CD14-positive monocyte (primary cell): ENCODE data around the gene GMDS. TPM values are rescaled to one million over a fixed set of nuclear protein-coding genes. Genes with fewer than 3 reads are reported as not detected.

ENCODE experiments used
- DNase-seq, 3 donors: peaks; one replicate each; pipeline ENCODE4 v3.0.0-alpha.2; 2011 to 2022
- H2AFZ ChIP-seq: 2 replicates; pipeline ENCODE4 v1.6.0; 2012; ENCODE audit warnings: mild to moderate bottlenecking, low read depth, low read length, inconsistent platforms; ENCODE audit not compliant: insufficient read depth, poor library complexity, severe bottlenecking
- H3K27ac ChIP-seq, 2 donors: 1 replicate in 1 of 2; 2 replicates in 1 of 2; pipeline ENCODE4 v1.5.1; 2012 to 2013; ENCODE audit warnings: low read length in 2 of 2, control low read depth in 1 of 2, inconsistent platforms in 1 of 2, low read depth in 1 of 2, mild to moderate bottlenecking in 1 of 2
- H3K27me3 ChIP-seq, 2 donors: one replicate each; pipeline versions ENCODE4 v1.6.0 to v1.6.1; 2011 to 2013; ENCODE audit warnings: low read length in 2 of 2; ENCODE audit not compliant: control insufficient read depth in 2 of 2, insufficient read depth in 2 of 2
- H3K36me3 ChIP-seq, 2 donors: replicated peaks in 1 of 2; 1 replicate in 1 of 2; 2 replicates in 1 of 2; pipeline versions ENCODE4 v1.5.1 to v1.6.1; 2012 to 2013; ENCODE audit warnings: low read length in 2 of 2, control low read depth in 1 of 2, inconsistent platforms in 1 of 2, mild to moderate bottlenecking in 1 of 2; ENCODE audit not compliant: insufficient read depth in 2 of 2, control insufficient read depth in 1 of 2
- H3K4me1 ChIP-seq, 2 donors: 1 replicate in 1 of 2; 2 replicates in 1 of 2; pipeline versions ENCODE4 v1.5.1 to v1.6.1; 2012 to 2013; ENCODE audit warnings: low read length in 2 of 2, control low read depth in 1 of 2, inconsistent platforms in 1 of 2, mild to moderate bottlenecking in 1 of 2, moderate library complexity in 1 of 2; ENCODE audit not compliant: insufficient read depth in 2 of 2, control insufficient read depth in 1 of 2
- H3K4me2 ChIP-seq: replicated peaks from 2 replicates; pipeline ENCODE3; 2012; ENCODE audit warnings: low read length, moderate library complexity, mild to moderate bottlenecking; ENCODE audit not compliant: poor library complexity, severe bottlenecking; ENCODE audit errors: extremely low read depth
- H3K4me3 ChIP-seq, 3 experiments: fragments of 200-600 bp in 1 of 3; sonication (generic) in 1 of 3; replicated peaks in 1 of 3; 1 replicate in 2 of 3; 2 replicates in 1 of 3; pipeline ENCODE4 v1.5.1; 2011 to 2013; ENCODE audit warnings: low read length in 3 of 3, mild to moderate bottlenecking in 3 of 3, control low read depth in 2 of 3, low read depth in 2 of 3, inconsistent platforms in 1 of 3, moderate library complexity in 1 of 3
- H3K79me2 ChIP-seq: 2 replicates; pipeline ENCODE4 v1.6.0; 2012; ENCODE audit warnings: mild to moderate bottlenecking, control low read depth, inconsistent platforms, low read length, moderate library complexity; ENCODE audit not compliant: insufficient read depth
- H3K9ac ChIP-seq: 2 replicates; pipeline ENCODE4 v1.6.0; 2017; ENCODE audit warnings: low read length, mild to moderate bottlenecking; ENCODE audit not compliant: insufficient read depth, poor library complexity, severe bottlenecking
- H3K9me3 ChIP-seq, 2 donors: replicated peaks in 1 of 2; 1 replicate in 1 of 2; 2 replicates in 1 of 2; pipeline versions ENCODE4 v1.5.1 to v1.6.1; 2012 to 2013; ENCODE audit warnings: low read length in 2 of 2, control low read depth in 1 of 2; ENCODE audit not compliant: control insufficient read depth in 1 of 2, insufficient read depth in 1 of 2
- H4K20me1 ChIP-seq: 2 replicates; pipeline ENCODE4 v1.6.0; 2012; ENCODE audit warnings: mild to moderate bottlenecking, low read length, control low read depth, moderate library complexity; ENCODE audit not compliant: insufficient read depth
- H3K27ac Mint-ChIP-seq, 7 donors: one replicate each; pipeline ENCODE4 v1.8.0; 2020; ENCODE audit warnings: mild to moderate bottlenecking in 7 of 7, mixed read lengths in 7 of 7, moderate library complexity in 6 of 7, inconsistent platforms in 2 of 7
- H3K27me3 Mint-ChIP-seq, 3 donors: one replicate each; pipeline ENCODE4 v1.8.0; 2021 to 2022; ENCODE audit warnings: low read depth in 3 of 3, mild to moderate bottlenecking in 3 of 3, mixed read lengths in 3 of 3, moderate library complexity in 3 of 3, inconsistent platforms in 1 of 3
- H3K36me3 Mint-ChIP-seq, 2 donors: one replicate each; pipeline ENCODE4 v1.8.0; 2020; ENCODE audit warnings: mixed read lengths in 2 of 2, inconsistent platforms in 1 of 2, mild to moderate bottlenecking in 1 of 2
- H3K4me1 Mint-ChIP-seq: one replicate; pipeline ENCODE4 v1.8.0; 2020; ENCODE audit warnings: mild to moderate bottlenecking, mixed read lengths
- H3K4me3 Mint-ChIP-seq, 2 donors: one replicate each; pipeline ENCODE4 v1.8.0; 2020; ENCODE audit warnings: mild to moderate bottlenecking in 2 of 2, mixed read lengths in 2 of 2, moderate library complexity in 1 of 2
- H3K9me3 Mint-ChIP-seq, 7 donors: one replicate each; pipeline ENCODE4 v1.8.0; 2020 to 2022; ENCODE audit warnings: mixed read lengths in 7 of 7, mild to moderate bottlenecking in 6 of 7, moderate library complexity in 6 of 7, inconsistent platforms in 2 of 7
- WGBS: methylation state at CpG from one replicate; pipeline ENCODE4 v1.1.5; 2013; ENCODE audit warnings: missing lambda C conversion rate; ENCODE audit not compliant: insufficient coverage; 5-methylcytosine and 5-hydroxymethylcytosine counted together
- intact Hi-C, 2 donors: fragments of 100-400 bp; cut with micrococcal nuclease; formaldehyde crosslinking; loops; one replicate each; pipeline versions ENCODE4 v1.15.0 to v1.15.1; 2023
- polyA plus RNA-seq, 3 donors: library from polyadenylated mRNA; depleted of rRNA in 1 of 3; unstranded in 2 of 3; stranded (reverse) in 1 of 3; fragments of 300-500 nt in 2 of 3; fragments of >200 nt in 1 of 3; fragmentation: Illumina TruSeq in 2 of 3; gene quantifications; 1 replicate in 2 of 3; 2 replicates in 1 of 3; pipeline ENCODE4 v1.2.3, GENCODE V29; 2012 to 2021
- TF ChIP-seq, protein P1 (sequence below): fragments of 200-600 bp; IDR thresholded peaks from one replicate; pipeline ENCODE4 v1.8.0; 2022; ENCODE audit warnings: antibody characterized with exemption, mild to moderate bottlenecking

GMDS gene
- polyA plus RNA-seq, 3 donors, result 10.5 to 19.9 (median 17.6) TPM

DNA sequence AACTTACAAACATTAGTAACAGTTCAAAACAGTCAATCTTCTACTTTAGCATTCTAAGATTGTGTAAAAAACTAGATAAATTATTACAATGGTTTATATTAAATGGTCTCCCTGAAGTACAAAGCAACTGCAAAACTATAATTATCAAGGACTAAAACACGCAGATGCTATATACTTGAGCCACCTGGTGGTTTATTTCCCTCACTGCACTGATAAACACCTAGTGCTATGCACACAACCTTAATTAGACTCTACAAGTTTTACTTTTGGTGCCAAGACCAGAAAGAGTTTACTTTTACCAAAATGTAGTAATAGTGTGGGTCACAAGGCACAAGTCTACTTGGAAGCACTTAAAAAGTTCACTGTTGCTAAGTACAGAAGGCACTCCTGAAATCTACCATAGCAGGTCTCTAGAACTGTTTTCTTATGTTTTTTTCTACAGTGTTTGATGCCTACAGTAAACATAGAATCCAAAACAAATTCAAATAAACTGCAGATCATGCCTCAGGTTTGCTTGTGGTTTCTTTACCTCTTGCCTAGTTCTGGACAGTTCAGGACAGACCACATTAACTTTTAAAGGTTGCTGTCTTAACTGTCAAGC lies 49.2 kb downstream of the GMDS start:
- intact Hi-C loops, result loop anchor here (5.0 to 10.0 kb wide), 2 partner anchors 159 to 594 kb away; no protein-coding TSS in a partner anchor
- Mint-ChIP-seq H3K9me3 (peaks cover 0 to 12% (median 4%) of the 10 kb centered on the region in 7 donors), H3K36me3 (no peaks in the 10 kb centered on the region), H3K27me3 (no peaks in the 10 kb centered on the region), H3K4me1 (peaks cover 19% of the 10 kb centered on the region), H3K4me3 (no peak overlapping the region), H3K27ac (no peak overlapping the region)
- H3K4me2 ChIP-seq, result no peak overlapping the region
- no peak overlapping the region for H3K27ac ChIP-seq
- DNase-seq, result peak; percentile 22 to 44 (median 30)
- H3K27me3 ChIP-seq, result no peaks in the 10 kb centered on the region
- H3K9ac ChIP-seq, result no peak overlapping the region
- no peaks in the 10 kb centered on the region for H3K79me2 ChIP-seq
- peaks cover 0 to 6% of the 10 kb centered on the region in 2 donors for H3K9me3 ChIP-seq
- H3K4me3 ChIP-seq, result no peak overlapping the region
- H3K36me3 ChIP-seq, result no peaks in the 10 kb centered on the region
- TF ChIP-seq, protein P1, sequence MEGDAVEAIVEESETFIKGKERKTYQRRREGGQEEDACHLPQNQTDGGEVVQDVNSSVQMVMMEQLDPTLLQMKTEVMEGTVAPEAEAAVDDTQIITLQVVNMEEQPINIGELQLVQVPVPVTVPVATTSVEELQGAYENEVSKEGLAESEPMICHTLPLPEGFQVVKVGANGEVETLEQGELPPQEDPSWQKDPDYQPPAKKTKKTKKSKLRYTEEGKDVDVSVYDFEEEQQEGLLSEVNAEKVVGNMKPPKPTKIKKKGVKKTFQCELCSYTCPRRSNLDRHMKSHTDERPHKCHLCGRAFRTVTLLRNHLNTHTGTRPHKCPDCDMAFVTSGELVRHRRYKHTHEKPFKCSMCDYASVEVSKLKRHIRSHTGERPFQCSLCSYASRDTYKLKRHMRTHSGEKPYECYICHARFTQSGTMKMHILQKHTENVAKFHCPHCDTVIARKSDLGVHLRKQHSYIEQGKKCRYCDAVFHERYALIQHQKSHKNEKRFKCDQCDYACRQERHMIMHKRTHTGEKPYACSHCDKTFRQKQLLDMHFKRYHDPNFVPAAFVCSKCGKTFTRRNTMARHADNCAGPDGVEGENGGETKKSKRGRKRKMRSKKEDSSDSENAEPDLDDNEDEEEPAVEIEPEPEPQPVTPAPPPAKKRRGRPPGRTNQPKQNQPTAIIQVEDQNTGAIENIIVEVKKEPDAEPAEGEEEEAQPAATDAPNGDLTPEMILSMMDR, result peak; percentile 83
- peaks cover 11 to 12% of the 10 kb centered on the region in 2 donors for H3K4me1 ChIP-seq
- WGBS, result no CpG with 5 or more reads among the region's 1 CpG
- no peak overlapping the region for H2AFZ ChIP-seq
- no peaks in the 10 kb centered on the region for H4K20me1 ChIP-seq

DNA sequence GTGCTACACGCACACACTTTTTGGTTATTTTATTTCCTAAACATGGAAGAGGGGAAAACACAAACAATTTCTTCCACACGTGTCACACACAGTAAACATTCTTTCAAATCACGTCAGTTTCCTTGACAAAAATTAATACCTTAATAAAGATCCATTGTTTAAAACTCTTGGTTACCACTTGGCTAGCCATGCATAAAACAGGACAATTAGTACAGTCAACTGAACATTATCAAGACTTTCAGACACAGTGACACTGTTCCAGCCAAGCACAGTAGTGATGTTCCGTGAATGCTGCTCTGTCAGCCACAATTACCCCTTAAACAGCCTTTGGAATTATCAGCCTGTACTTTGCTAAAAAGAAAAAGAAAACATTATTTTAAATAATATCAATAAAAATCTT lies 50.8 kb downstream of the GMDS start:
- Histone ChIP-seq H3K79me2 (no peaks in the 10 kb centered on the region), H3K27me3 (no peaks in the 10 kb centered on the region), H3K4me1 (peaks cover 11 to 12% of the 10 kb centered on the region in 2 donors), H3K4me2 (no peak overlapping the region), H3K9me3 (peaks cover 0 to 6% of the 10 kb centered on the region in 2 donors), H3K27ac (no peak overlapping the region), H2AFZ (no peak overlapping the region), H3K4me3 (no peak overlapping the region), H4K20me1 (no peaks in the 10 kb centered on the region), H3K36me3 (no peaks in the 10 kb centered on the region), H3K9ac (no peak overlapping the region)
- no peak overlapping the region for H3K27ac Mint-ChIP-seq
- H3K36me3 Mint-ChIP-seq, result no peaks in the 10 kb centered on the region
- peaks cover 19% of the 10 kb centered on the region for H3K4me1 Mint-ChIP-seq
- 100% methylated on average over 2 of the region's 4 CpGs for WGBS
- intact Hi-C loops, result loop anchor here (5.0 to 10.0 kb wide), 2 partner anchors 160 to 592 kb away; no protein-coding TSS in a partner anchor
- peaks cover 0 to 12% (median 4%) of the 10 kb centered on the region in 7 donors for H3K9me3 Mint-ChIP-seq
- DNase-seq, result no peak
- TF ChIP-seq, protein P1, result no peak
- no peaks in the 10 kb centered on the region for H3K27me3 Mint-ChIP-seq
- H3K4me3 Mint-ChIP-seq, result no peak overlapping the region
